ENCODE data around the gene NID2.

Gene NID2

DNA sequence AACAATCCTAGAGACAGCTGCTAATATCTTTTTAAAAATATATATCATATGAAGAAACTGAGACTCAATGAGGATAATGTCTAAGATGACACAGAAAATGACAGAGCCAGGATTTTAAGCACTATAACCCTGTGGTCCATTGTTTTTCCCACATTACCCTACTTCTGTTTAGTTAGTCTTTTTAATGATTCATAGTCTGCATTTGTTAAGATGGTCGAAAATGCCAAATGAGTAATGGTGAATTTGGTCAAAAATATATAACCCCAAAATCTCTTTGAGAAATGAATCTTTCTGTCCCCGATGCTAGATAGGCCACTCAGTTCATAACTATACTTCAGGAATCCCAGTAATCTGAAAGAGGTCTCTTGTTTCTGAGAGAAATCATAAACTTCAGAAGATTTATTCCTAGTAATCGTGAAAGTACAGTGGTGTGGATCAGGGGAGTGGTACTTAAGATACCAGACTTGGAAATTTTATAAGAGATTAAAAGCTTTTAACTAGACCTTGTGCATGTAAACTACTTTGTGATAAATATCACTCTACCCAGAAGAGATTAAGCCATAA is 68.8 kb downstream of the NID2 start:
- no peak for DNase-seq (ENCODE audit: low read depth in 2 of 2)

DNA sequence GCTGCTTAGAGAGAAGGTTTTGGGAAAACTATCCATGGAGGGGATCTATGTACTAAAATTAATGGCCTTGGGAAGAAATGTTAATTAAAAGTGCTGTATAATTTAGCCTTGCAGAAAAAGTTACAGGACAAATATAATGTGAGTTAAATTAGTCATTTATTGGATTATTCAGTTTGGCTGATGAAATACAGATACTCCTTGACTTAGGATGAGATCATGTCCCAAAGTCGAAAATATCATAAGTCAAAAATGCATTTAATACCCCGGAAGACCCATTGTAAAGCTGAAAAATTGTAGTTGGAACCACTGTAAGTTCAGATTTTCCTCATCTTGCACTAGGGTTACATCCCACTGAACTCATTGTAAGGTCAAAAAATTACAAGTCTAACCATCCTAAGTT is 69.8 kb downstream of the NID2 start:
- no peak for DNase-seq (ENCODE audit: low read depth in 2 of 2)

- DNase-seq (ENCODE audit: low read depth in 2 of 2), result no peak
These were observed 70.5 kb downstream of the NID2 start for GRCh38 chr14:51998348-51998747.

- DNase-seq (ENCODE audit: low read depth in 2 of 2), result no peak
These were observed 72.6 kb downstream of the NID2 start for GRCh38 chr14:51996148-51996746.

- no peak for DNase-seq (ENCODE audit: low read depth in 2 of 2)
These were observed 75.5 kb downstream of the NID2 start for GRCh38 chr14:51993285-51993920.

DNA sequence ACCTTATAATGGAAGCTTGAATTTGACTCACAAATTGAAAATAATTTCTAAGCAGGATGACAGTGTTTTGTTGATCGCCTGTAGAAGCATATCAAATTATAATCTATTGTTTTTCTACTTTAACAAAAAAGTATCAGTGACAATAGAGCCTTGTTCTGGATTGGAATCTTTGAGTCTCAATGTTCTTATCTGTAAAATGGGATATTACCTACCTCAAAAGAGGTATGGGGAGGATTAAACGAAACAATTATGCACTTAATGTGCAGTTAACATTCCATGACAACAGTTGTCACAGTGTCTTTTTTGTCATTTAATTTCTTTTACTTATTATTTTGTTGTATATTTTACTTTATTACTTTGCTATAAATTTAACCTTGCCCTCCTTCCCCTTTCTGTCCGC is 78.4 kb downstream of the NID2 start:
- no peak for DNase-seq (ENCODE audit: low read depth in 2 of 2)

GRCh38 chr14:51989293-51990234 is 79.3 kb downstream of the NID2 start, which contains the start of gene RTRAF:
TSS of gene RTRAF (plus strand) at chr14:51989546. CDS start at chr14:51989640, 94 bp downstream.
- peak; percentile 79 to 91 for DNase-seq (ENCODE audit: low read depth in 2 of 2)

- no peak for DNase-seq (ENCODE audit: low read depth in 2 of 2)
These were observed 80.6 kb downstream of the NID2 start for GRCh38 chr14:51988221-51988620.

DNA sequence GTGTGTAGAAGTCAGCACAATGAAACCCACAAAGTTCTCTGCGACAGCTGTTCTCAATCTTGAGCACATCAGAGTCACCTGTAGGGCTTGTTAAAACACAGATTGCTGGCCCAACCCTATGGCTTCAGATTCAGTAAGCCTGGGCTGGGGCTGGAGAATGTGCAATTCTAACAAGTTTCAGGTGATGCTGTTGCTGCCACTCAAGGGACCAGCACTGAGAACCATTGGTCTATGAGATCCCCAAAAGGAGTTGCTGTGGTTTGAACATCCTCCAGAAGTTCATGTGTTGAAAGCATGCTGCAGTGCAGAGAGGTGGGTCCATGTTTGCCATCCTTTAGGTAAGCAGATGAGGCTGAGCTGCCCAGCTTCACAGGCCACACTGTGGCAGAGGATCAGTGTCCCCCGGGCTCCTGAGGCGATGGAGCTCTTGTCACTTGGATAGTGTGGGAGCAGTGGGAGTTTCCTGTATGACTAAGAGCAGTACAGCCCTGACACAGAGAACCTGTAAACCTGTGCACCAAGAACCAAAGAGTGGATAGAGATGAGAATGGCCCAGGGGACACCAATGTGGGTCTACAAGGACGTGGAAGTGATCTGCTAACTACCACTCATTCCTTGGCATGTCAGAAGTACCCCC is 87.5 kb downstream of the NID2 start:
- DNase-seq (ENCODE audit: low read depth in 2 of 2), result no peak

GRCh38 chr14:51979088-51979709 is 89.7 kb downstream of the NID2 start:
- peak; percentile 60 to 64 for DNase-seq (ENCODE audit: low read depth in 2 of 2)

- no peak for DNase-seq (ENCODE audit: low read depth in 2 of 2)
These were observed 90.2 kb downstream of the NID2 start for GRCh38 chr14:51978681-51979085.

- no peak for DNase-seq (ENCODE audit: low read depth in 2 of 2)
These were observed 91.8 kb downstream of the NID2 start for GRCh38 chr14:51977075-51977474.

- DNase-seq (ENCODE audit: low read depth in 2 of 2), result no peak
These were observed 96.3 kb downstream of the NID2 start for GRCh38 chr14:51972566-51972965.

GRCh38 chr14:51969852-51970540 is 98.9 kb downstream of the NID2 start:
- DNase-seq (ENCODE audit: low read depth in 2 of 2), result no peak

DNA sequence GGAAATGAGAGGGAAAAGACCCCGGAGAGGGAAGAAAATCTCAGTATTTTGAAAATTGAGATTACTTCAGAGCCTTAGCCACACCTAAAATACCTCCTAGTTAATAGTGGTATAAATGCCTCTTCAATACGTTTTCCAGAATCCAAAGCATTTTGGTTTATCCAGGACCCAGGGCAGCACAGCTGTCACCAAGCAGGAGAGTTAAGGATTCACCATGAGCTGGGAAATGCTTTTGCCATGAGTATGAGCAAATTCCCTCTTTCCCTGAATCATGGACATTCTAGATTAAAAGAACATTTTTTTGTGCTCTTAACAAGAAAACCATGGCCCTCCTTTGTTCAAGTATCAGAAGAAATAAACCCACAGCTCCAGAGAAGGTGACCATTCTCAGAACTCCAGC is 101.3 kb downstream of the NID2 start:
- DNase-seq (ENCODE audit: low read depth in 2 of 2), result no peak

- DNase-seq (ENCODE audit: low read depth in 2 of 2), result no peak
These were observed 105.6 kb downstream of the NID2 start for GRCh38 chr14:51963286-51963685.

DNA sequence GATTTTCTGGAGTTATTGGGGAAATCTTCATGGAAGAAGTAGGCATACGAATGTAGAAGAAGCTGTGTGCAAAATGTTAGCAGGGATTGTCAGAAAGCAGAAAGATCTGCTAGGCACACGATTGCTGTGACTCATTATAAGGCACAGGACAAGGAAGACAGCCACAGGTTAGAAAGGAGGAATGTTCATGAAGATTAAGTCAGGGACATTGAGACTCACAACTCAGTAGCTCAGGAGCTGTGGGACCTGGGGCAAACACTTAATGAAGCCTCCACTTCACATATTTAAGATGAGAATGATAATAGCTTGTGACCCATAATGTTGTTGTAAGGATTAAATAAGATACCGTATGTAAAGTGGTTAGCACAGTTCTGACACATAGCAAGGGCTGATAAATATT is 106.1 kb downstream of the NID2 start:
- no peak for DNase-seq (ENCODE audit: low read depth in 2 of 2)

GRCh38 chr14:51960866-51961265 is 108.0 kb downstream of the NID2 start:
- DNase-seq (ENCODE audit: low read depth in 2 of 2), result no peak

- DNase-seq (ENCODE audit: low read depth in 2 of 2), result no peak
These were observed 108.9 kb downstream of the NID2 start for GRCh38 chr14:51959928-51960327.

GRCh38 chr14:51957950-51958349 is 110.9 kb downstream of the NID2 start:
- DNase-seq (ENCODE audit: low read depth in 2 of 2), result no peak

Data from stimulated activated CD8-positive, alpha-beta memory T cell treated with anti-CD3 and anti-CD28 coated beads, Interleukin-7, amount 100 ng/mL, for 4 hours (primary cell).